A673 (cell line): ENCODE results near the gene CCT6A. TPM values are rescaled to one million over a fixed set of nuclear protein-coding genes. Genes with fewer than 3 reads are reported as not detected.
"Not testable (repeated sequence)": the region's sequence is repeated elsewhere in the genome, so short reads cannot be mapped to it uniquely, and the experiment has no call there.

Source experiments
- BruUV-seq: library from RNA; stranded (reverse); fragments of 400-500 nt; replicated peaks from 2 replicates; lab custom pipeline; 2021; lab: Mats Ljungman, UMichigan
- CTCF ChIA-PET: fragments of 300-600 bp; sonication (Branson Sonifier 250); formaldehyde crosslinking; loops from one replicate; lab custom pipeline; 2022; ENCODE audit warnings: antibody characterized with exemption; lab: Charles Lee
- POLR2A ChIA-PET: fragments of 300-600 bp; sonication (Branson Sonifier 250); formaldehyde crosslinking; loops from one replicate; lab custom pipeline; 2022; ENCODE audit warnings: antibody characterized with exemption; ENCODE audit not compliant: low non-redundant PET; lab: Charles Lee
- DNase-seq: peaks from one replicate; pipeline ENCODE4 v3.0.0-alpha.2; 2015; ENCODE audit warnings: low spot score
- H3K27ac ChIP-seq: fragments of 200-600 bp; sonication (generic); 2 replicates; pipeline ENCODE4 v1.5.1; 2016; ENCODE audit warnings: mixed run types, low read depth, mild to moderate bottlenecking, mixed read lengths, antibody characterized with exemption, low read length; ENCODE audit not compliant: poor library complexity, severe bottlenecking
- H3K27me3 ChIP-seq: fragments of 200-600 bp; sonication (generic); replicated peaks from 2 replicates; pipeline ENCODE4 v1.6.1; 2017; ENCODE audit warnings: mixed run types, low read depth, mild to moderate bottlenecking, mixed read lengths, antibody characterized with exemption, low read length; ENCODE audit not compliant: insufficient read depth, poor library complexity
- H3K36me3 ChIP-seq: fragments of 200-600 bp; sonication (generic); 2 replicates; pipeline ENCODE4 v1.6.1; 2016; ENCODE audit warnings: mixed run types, mild to moderate bottlenecking, mixed read lengths, antibody characterized with exemption, low read length; ENCODE audit not compliant: insufficient read depth, poor library complexity, severe bottlenecking
- H3K4me1 ChIP-seq: fragments of 200-600 bp; sonication (generic); 2 replicates; pipeline ENCODE4 v1.6.1; 2017; ENCODE audit warnings: mixed run types, mild to moderate bottlenecking, mixed read lengths, antibody characterized with exemption, low read length; ENCODE audit not compliant: insufficient read depth, poor library complexity, severe bottlenecking
- H3K4me3 ChIP-seq: fragments of 200-600 bp; sonication (generic); 2 replicates; pipeline ENCODE4 v1.5.1; 2016; ENCODE audit warnings: low read depth, mixed run types, mild to moderate bottlenecking, mixed read lengths, low read length; ENCODE audit not compliant: poor library complexity, severe bottlenecking
- H3K9me3 ChIP-seq: fragments of 200-600 bp; sonication (generic); 2 replicates; pipeline ENCODE4 v1.6.1; 2016; ENCODE audit warnings: mixed run types, low read depth, mild to moderate bottlenecking, mixed read lengths, antibody characterized with exemption, low read length; ENCODE audit not compliant: poor library complexity, severe bottlenecking
- CTCF ChIP-seq: fragments of 300-800, 200-600 bp; sonication (generic); conservative IDR thresholded peaks from 2 replicates; pipeline ENCODE4 v1.5.1; 2017; ENCODE audit warnings: low read depth, mild to moderate bottlenecking, antibody characterized with exemption, low read length, moderate library complexity, mixed read lengths
- EZH2 ChIP-seq: fragments of 200-600 bp; sonication (generic); IDR thresholded peaks from 2 replicates; pipeline ENCODE4 v1.6.1; 2017; ENCODE audit warnings: borderline replicate concordance, low read depth, mild to moderate bottlenecking, mixed read lengths, antibody characterized with exemption, low read length; ENCODE audit not compliant: poor library complexity, severe bottlenecking
- intact Hi-C: fragments of 100-400 bp; cut with micrococcal nuclease; formaldehyde crosslinking; loops from one replicate; pipeline ENCODE4 v1.10.0; 2022; ENCODE audit not compliant: unreplicated experiment
- total RNA-seq: library from RNA; stranded (reverse); gene quantifications from 2 replicates; pipeline ENCODE4 v1.2.3, GENCODE V29; 2021

Gene CCT6A
- total RNA-seq, 1 experiment from 2014 or later, result 359 TPM

GRCh38 chr7:56087445-56087844, 35.9 kb downstream of the CCT6A start:
- Histone ChIP-seq H3K27ac (no peak overlapping the region), H3K9me3 (no peaks in the 10 kb centered on the region), H3K4me1 (no peaks in the 10 kb centered on the region), H3K27me3 (no peaks in the 10 kb centered on the region), H3K4me3 (no peak overlapping the region), H3K36me3 (no peaks in the 10 kb centered on the region)
- no peak for TF ChIP-seq CTCF
- TF ChIP-seq EZH2, result no peak
- no TSS peak for BruUV-seq
- POLR2A ChIA-PET, result interaction anchor here (0.5 to 0.7 kb wide), 2 partner anchors 10 to 19 kb away, joined by 4 to 5 read pairs; partner anchors contain the start of gene CHCHD2
- intact Hi-C loops, result no loop called here
- DNase-seq, result no peak
- CTCF ChIA-PET, result no interaction called here

- no peaks in the 10 kb centered on the region for H3K36me3 ChIP-seq
- ChIA-PET CTCF (no interaction called here), POLR2A (no interaction called here)
- no peak overlapping the region for H3K27ac ChIP-seq
- H3K4me3 ChIP-seq, result no peak overlapping the region
- no peak for TF ChIP-seq EZH2
- TF ChIP-seq CTCF, result no peak
- BruUV-seq, result no TSS peak
- DNase-seq, result no peak
- no peaks in the 10 kb centered on the region for H3K9me3 ChIP-seq
- no peaks in the 10 kb centered on the region for H3K4me1 ChIP-seq
- intact Hi-C loops, result no loop called here
- no peaks in the 10 kb centered on the region for H3K27me3 ChIP-seq
Observed at GRCh38 chr7:56091591-56091990, 40.0 kb downstream of the CCT6A start.

GRCh38 chr7:56092388-56092787, 40.8 kb downstream of the CCT6A start:
- DNase-seq, H3K9me3 ChIP-seq, H3K4me1 ChIP-seq, CTCF ChIA-PET, intact Hi-C loops, H3K36me3 ChIP-seq, H3K4me3 ChIP-seq, BruUV-seq, H3K27me3 ChIP-seq, H3K27ac ChIP-seq, POLR2A ChIA-PET: not testable (repeated sequence)

GRCh38 chr7:56092789-56093531, 41.4 kb downstream of the CCT6A start, which contains the start of gene PHKG1:
Gene PHKG1, minus strand, starts transcription at chr7:56092952. Its CDS starts 4,011 bp downstream, at chr7:56088941.
- H3K4me1 ChIP-seq, result no peaks in the 10 kb centered on the region
- CTCF ChIA-PET, result interaction anchor here (0.6 to 0.7 kb wide), 2 partner anchors 555 to 1328 kb away, joined by 3 read pairs; no protein-coding TSS in a partner anchor
- intact Hi-C loops, result no loop called here
- POLR2A ChIA-PET, result no interaction called here
- no TSS peak for BruUV-seq
- H3K27me3 ChIP-seq, result no peaks in the 10 kb centered on the region
- TF ChIP-seq EZH2 (no peak), CTCF (peak; percentile 33; the same call in 1 of the 2 replicates)
- H3K27ac ChIP-seq, result no peak within 1 kb of the TSS
- no peak within 1 kb of the TSS for H3K4me3 ChIP-seq
- H3K36me3 ChIP-seq, result no peaks in the 10 kb centered on the region
- no peaks in the 10 kb centered on the region for H3K9me3 ChIP-seq
- DNase-seq, result peak; percentile 45
